ENCODE data around the gene PLCB1. TPM values are rescaled to one million over a fixed set of nuclear protein-coding genes. Genes with fewer than 3 reads are reported as not detected.
"Not testable (repeated sequence)": the region's sequence is repeated elsewhere in the genome, so short reads cannot be mapped to it uniquely, and the experiment has no call there.

Gene PLCB1
- total RNA-seq, 1 donor from 2014 or later: 10.7 TPM

- H3K4me1 ChIP-seq (ENCODE audit: insufficient read depth, low read length): peaks cover 33% of the 10 kb centered on the region
- Mint-ChIP-seq H3K36me3 (ENCODE audit: low read depth, unreplicated experiment) (peaks cover 4% of the 10 kb centered on the region), H3K9me3 (ENCODE audit: unreplicated experiment) (peaks cover 7% of the 10 kb centered on the region), H3K27ac (ENCODE audit: unreplicated experiment) (peak overlapping the region; percentile 67), H3K27me3 (ENCODE audit: low read depth, unreplicated experiment) (no peaks in the 10 kb centered on the region), H3K4me1 (ENCODE audit: low read depth, unreplicated experiment) (peaks cover 43% of the 10 kb centered on the region), H3K4me3 (ENCODE audit: unreplicated experiment) (no peak overlapping the region)
- H3K4me2 ChIP-seq (ENCODE audit: low read length): peak overlapping the region; percentile 32
- no peaks in the 10 kb centered on the region for H3K36me3 ChIP-seq (ENCODE audit: insufficient read depth, low read length)
- H2AFZ ChIP-seq (ENCODE audit: low read depth, low read length): no peak overlapping the region
- H3K27ac ChIP-seq (ENCODE audit: low read depth, low read length): peak overlapping the region; percentile 10
- no peaks in the 10 kb centered on the region for H3K79me2 ChIP-seq (ENCODE audit: insufficient read depth, low read length)
- TF ChIP-seq, protein P1, sequence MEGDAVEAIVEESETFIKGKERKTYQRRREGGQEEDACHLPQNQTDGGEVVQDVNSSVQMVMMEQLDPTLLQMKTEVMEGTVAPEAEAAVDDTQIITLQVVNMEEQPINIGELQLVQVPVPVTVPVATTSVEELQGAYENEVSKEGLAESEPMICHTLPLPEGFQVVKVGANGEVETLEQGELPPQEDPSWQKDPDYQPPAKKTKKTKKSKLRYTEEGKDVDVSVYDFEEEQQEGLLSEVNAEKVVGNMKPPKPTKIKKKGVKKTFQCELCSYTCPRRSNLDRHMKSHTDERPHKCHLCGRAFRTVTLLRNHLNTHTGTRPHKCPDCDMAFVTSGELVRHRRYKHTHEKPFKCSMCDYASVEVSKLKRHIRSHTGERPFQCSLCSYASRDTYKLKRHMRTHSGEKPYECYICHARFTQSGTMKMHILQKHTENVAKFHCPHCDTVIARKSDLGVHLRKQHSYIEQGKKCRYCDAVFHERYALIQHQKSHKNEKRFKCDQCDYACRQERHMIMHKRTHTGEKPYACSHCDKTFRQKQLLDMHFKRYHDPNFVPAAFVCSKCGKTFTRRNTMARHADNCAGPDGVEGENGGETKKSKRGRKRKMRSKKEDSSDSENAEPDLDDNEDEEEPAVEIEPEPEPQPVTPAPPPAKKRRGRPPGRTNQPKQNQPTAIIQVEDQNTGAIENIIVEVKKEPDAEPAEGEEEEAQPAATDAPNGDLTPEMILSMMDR (IDR thresholded peaks at IDR 0.05; ENCODE audit: insufficient read depth, low read depth, low read length): no peak
- TF ChIP-seq EZH2 (IDR thresholded peaks at IDR 0.05; ENCODE audit: insufficient read depth, low read length): no peak
- H3K27me3 ChIP-seq (ENCODE audit: insufficient read depth, low read length): no peaks in the 10 kb centered on the region
- H3K9ac ChIP-seq (ENCODE audit: low read length): no peak overlapping the region
- FAIRE-seq (no peak), DNase-seq (ENCODE audit: low read depth) (no peak)
- no peak overlapping the region for H3K4me3 ChIP-seq (ENCODE audit: insufficient read depth, low read depth, low read length)
- no peaks in the 10 kb centered on the region for H4K20me1 ChIP-seq (ENCODE audit: insufficient read depth, low read length)
- no peaks in the 10 kb centered on the region for H3K9me3 ChIP-seq (ENCODE audit: insufficient read depth, low read depth, low read length)
These were observed 23.7 kb downstream of the PLCB1 start for GRCh38 chr20:8155812-8156211.

DNA sequence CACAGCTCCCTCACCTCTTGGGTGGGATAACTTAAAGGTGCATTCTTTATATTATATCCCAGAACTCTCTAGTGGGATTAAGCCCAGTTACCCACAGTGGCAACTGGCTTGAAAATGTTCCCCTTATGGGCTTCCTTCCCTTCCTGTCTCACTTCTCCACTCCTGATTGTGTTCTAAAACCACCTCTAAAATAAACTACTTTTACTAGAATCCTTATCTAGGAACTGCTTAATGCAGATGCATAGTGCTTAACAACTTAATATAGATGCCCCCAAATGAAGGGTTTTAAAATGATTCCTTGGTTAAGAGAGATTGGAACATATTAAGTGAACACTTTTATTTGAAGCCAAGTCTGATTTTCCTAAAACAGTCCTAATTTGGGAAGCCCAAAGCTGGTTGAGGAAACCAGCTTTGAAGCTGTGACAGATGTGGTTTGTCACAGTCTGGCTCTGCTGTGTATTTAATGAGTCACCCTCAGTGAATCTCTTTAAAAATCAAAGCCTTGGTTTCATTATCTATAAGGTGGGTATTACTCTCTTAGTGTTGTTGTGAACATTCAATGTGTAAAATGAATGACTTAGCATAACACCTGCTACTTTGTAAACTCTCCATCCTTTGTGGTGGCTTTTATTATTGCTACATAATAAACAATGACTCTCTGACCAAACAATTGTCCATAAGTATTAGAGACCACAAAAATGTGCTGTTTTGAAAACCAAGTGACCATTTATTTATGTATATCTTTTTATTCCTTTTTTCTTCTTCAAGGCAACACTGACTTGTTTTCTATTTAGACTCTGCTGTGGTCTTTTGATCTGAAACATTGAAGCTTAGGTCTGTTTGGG is 24.4 kb downstream of the PLCB1 start:
- peak; percentile 88 for FAIRE-seq
- no peaks in the 10 kb centered on the region for H4K20me1 ChIP-seq (ENCODE audit: insufficient read depth, low read length)
- peaks cover 4% of the 10 kb centered on the region for H3K36me3 Mint-ChIP-seq (ENCODE audit: low read depth, unreplicated experiment)
- peaks cover 46% of the 10 kb centered on the region for H3K4me1 Mint-ChIP-seq (ENCODE audit: low read depth, unreplicated experiment)
- H2AFZ ChIP-seq (ENCODE audit: low read depth, low read length): no peak overlapping the region
- peaks cover 7% of the 10 kb centered on the region for H3K9me3 Mint-ChIP-seq (ENCODE audit: unreplicated experiment)
- H3K4me1 ChIP-seq (ENCODE audit: insufficient read depth, low read length): peaks cover 29% of the 10 kb centered on the region
- H3K27ac ChIP-seq (ENCODE audit: low read depth, low read length): peak overlapping the region; percentile 10
- H3K79me2 ChIP-seq (ENCODE audit: insufficient read depth, low read length): no peaks in the 10 kb centered on the region
- no peak overlapping the region for H3K9ac ChIP-seq (ENCODE audit: low read length)
- DNase-seq (ENCODE audit: low read depth): peak; percentile 62
- no peaks in the 10 kb centered on the region for H3K27me3 Mint-ChIP-seq (ENCODE audit: low read depth, unreplicated experiment)
- no peak overlapping the region for H3K4me3 ChIP-seq (ENCODE audit: insufficient read depth, low read depth, low read length)
- H3K27me3 ChIP-seq (ENCODE audit: insufficient read depth, low read length): no peaks in the 10 kb centered on the region
- TF ChIP-seq EZH2 (IDR thresholded peaks at IDR 0.05; ENCODE audit: insufficient read depth, low read length): no peak
- TF ChIP-seq, protein P1 (IDR thresholded peaks at IDR 0.05; ENCODE audit: insufficient read depth, low read depth, low read length): no peak
- H3K4me2 ChIP-seq (ENCODE audit: low read length): peak overlapping the region; percentile 32
- no peaks in the 10 kb centered on the region for H3K9me3 ChIP-seq (ENCODE audit: insufficient read depth, low read depth, low read length)
- no peaks in the 10 kb centered on the region for H3K36me3 ChIP-seq (ENCODE audit: insufficient read depth, low read length)
- peak overlapping the region; percentile 67 for H3K27ac Mint-ChIP-seq (ENCODE audit: unreplicated experiment)
- H3K4me3 Mint-ChIP-seq (ENCODE audit: unreplicated experiment): no peak overlapping the region

GRCh38 chr20:8159217-8159616 is 27.2 kb downstream of the PLCB1 start:
- H3K27ac ChIP-seq (ENCODE audit: low read depth, low read length); H3K27ac Mint-ChIP-seq (ENCODE audit: unreplicated experiment); H3K4me3 Mint-ChIP-seq (ENCODE audit: unreplicated experiment); H3K36me3 Mint-ChIP-seq (ENCODE audit: low read depth, unreplicated experiment); H3K36me3 ChIP-seq (ENCODE audit: insufficient read depth, low read length); H3K9ac ChIP-seq (ENCODE audit: low read length); H3K27me3 Mint-ChIP-seq (ENCODE audit: low read depth, unreplicated experiment); H3K9me3 ChIP-seq (ENCODE audit: insufficient read depth, low read depth, low read length); H3K27me3 ChIP-seq (ENCODE audit: insufficient read depth, low read length); H2AFZ ChIP-seq (ENCODE audit: low read depth, low read length); H3K4me3 ChIP-seq (ENCODE audit: insufficient read depth, low read depth, low read length); H3K9me3 Mint-ChIP-seq (ENCODE audit: unreplicated experiment); DNase-seq (ENCODE audit: low read depth); H4K20me1 ChIP-seq (ENCODE audit: insufficient read depth, low read length); H3K79me2 ChIP-seq (ENCODE audit: insufficient read depth, low read length); FAIRE-seq; H3K4me2 ChIP-seq (ENCODE audit: low read length): not testable (repeated sequence)
- H3K4me1 Mint-ChIP-seq (ENCODE audit: low read depth, unreplicated experiment): peaks cover 27% of the 10 kb centered on the region
- peaks cover 16% of the 10 kb centered on the region for H3K4me1 ChIP-seq (ENCODE audit: insufficient read depth, low read length)

All from astrocyte (in vitro differentiated cells and primary cell).